ENCODE measurements around the gene ALAD.

ALAD gene

DNA sequence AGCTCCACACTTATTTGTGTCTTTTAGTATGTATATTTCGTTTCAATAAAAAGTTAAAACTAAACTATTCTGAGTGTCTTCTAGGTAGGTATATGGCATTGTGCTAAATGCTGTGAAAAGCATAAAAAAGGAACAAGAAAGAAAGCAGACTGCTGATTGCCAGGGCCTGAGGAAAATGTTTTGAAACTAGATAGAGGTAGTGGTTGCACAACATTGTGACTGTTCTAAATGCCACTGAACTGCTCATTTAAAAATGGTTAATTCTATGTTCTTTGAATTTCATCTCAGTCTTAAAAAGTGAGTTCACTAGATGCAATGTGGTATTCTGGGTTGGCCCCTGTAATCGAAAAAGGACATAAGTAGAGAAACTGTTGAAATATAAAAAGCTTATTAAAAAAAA lies 2.6 kb upstream of the ALAD start:
- no peak for FAIRE-seq
- DNase-seq (ENCODE audit: insufficient read length, low spot score): no peak

DNA sequence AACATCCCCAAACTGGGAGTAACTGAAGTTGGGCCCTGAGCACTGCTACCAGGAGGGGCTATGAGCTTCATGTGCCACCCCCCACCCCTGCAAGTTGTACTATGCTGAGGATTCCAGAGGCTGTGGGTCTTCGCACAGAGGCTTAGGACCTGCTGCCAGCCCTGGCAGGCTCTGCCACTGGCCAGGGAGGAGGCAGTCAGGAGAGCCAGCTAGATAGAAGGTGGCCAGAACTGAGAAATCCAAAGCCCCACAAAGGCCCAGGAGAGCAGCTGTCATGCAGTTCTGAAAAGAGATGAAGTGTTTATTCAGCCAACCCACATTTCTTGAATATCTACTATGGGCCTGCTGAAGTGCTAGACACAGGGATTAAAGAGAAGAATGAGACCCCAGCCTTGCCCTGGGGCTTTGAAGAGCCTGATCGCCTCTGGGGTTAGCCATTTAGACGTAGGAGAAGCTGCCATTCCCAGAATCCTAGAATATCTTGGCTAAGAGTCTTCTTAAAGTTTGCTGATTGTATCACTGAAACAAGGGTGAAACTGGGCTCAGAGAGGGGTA lies 1.4 kb downstream of the ALAD start:
- DNase-seq (ENCODE audit: insufficient read length, low spot score) (no peak), FAIRE-seq (no peak)
- TF ChIP-seq SPI1 (IDR thresholded peaks at IDR 0.05; ENCODE audit: low read depth, low read length): no peak
- no peak for TF ChIP-seq TAF1 (IDR thresholded peaks at IDR 0.05; ENCODE audit: low read depth, low read length)

More for the DNA sequence above, 2.6 kb upstream of the ALAD start:
- no peak for TF ChIP-seq POU2F2 (IDR thresholded peaks at IDR 0.05; ENCODE audit: low read depth, low read length)
- TF ChIP-seq PAX5 (IDR thresholded peaks at IDR 0.05; ENCODE audit: insufficient read depth, low read length, severe bottlenecking): no peak

DNA sequence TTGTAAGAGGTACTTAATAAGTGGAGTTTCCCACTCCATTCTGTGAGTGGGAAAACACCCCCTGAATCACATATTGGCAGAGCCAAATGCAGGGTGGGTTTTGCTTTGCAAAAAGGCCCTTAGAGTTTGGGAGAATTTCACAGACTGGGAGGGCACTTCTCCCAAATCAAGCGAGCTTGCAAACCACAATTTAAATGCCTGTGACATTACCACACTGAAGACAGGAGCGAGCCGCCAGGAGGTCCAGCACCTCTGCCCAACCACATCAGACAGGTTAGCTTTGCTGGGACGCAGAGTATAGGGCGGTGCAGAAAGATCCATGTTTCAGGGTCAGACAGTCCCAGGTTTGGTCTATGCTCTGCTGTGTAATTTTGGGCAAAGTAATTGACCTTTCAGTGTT lies 2.3 kb downstream of the ALAD start:
- DNase-seq (ENCODE audit: insufficient read length, low spot score) (no peak), FAIRE-seq (no peak)
- TF ChIP-seq PAX5 (IDR thresholded peaks at IDR 0.05; ENCODE audit: insufficient read depth, low read length, severe bottlenecking): no peak
- TF ChIP-seq POLR2AphosphoS5 (IDR thresholded peaks at IDR 0.05; ENCODE audit: low read depth, low read length): no peak
- no peak for TF ChIP-seq POLR2A (IDR thresholded peaks at IDR 0.05; ENCODE audit: low read depth, low read length)
- TF ChIP-seq POU2F2 (IDR thresholded peaks at IDR 0.05; ENCODE audit: low read depth, low read length): no peak

DNA sequence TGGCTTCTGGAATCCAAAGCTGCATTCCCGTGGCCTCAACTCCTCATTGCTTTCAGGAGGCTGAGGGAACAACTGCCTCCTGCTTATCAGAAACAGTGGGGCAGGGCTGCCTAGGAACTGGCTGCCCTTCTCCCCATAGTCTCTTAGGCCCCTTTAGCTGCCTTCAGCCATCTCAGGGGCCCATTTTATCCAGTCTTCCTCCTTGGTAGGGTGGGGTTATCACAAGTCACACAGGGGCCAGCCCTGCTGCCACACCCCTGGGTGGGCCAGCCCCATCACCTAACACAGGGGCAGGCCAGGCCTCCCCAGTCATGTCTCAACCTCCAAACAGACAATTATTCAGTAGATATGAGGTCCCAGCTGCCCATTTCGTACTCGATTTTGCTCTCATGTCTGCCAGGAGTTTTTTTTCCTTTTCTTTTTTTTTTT lies 3.9 kb downstream of the ALAD start:
- no peak for TF ChIP-seq POLR2AphosphoS5 (IDR thresholded peaks at IDR 0.05; ENCODE audit: low read depth, low read length)
- no peak for TF ChIP-seq SPI1 (IDR thresholded peaks at IDR 0.05; ENCODE audit: low read depth, low read length)
- no peak for TF ChIP-seq POLR2A (IDR thresholded peaks at IDR 0.05; ENCODE audit: low read depth, low read length)
- TF ChIP-seq TAF1 (IDR thresholded peaks at IDR 0.05; ENCODE audit: low read depth, low read length): no peak
- no peak for TF ChIP-seq PAX5 (IDR thresholded peaks at IDR 0.05; ENCODE audit: insufficient read depth, low read length, severe bottlenecking)
- no peak for TF ChIP-seq POU2F2 (IDR thresholded peaks at IDR 0.05; ENCODE audit: low read depth, low read length)
- DNase-seq (ENCODE audit: insufficient read length, low spot score): no peak
- FAIRE-seq: no peak

DNA sequence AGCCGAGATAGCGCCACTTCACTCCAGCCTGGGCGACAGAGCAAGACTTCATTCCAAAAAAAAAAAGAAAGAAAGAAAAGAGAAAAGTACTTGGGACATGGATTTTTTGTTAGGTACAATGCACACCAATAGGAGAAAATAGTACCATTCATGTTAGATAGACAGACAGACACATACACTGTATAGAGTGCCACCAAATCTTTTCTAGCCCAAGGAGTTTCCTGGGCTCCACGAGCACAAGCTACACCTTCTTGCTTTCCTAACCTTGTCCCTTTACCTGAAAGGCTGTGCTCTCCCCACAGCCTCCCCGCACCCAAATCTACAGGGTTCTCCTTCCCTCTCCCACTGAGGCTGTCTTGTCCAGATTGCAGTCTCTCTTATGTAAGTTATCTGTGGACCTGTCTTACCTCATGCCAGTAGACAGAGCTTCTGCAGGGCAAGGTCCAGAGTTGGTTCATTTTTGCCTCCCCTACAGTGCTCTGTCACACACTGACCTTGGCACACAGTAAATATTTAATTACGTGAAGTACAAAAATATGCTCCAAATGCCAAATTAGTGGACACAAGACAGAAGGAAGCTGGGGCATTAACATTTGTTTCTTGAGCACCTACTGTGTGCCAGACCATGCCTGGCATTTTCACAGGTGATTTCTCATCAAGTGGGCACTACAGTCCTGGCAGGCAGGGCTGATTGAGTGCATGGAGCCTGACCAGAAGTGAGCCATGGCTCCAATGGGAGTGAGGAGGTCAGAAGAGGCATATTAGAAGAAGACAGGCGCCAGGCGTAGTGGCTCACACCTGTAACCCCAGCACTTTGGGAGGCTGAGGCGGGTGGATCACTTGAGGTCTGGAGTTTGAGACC lies 5.9 kb downstream of the ALAD start:
- no peak for TF ChIP-seq SPI1 (IDR thresholded peaks at IDR 0.05; ENCODE audit: low read depth, low read length)
- TF ChIP-seq POLR2AphosphoS5 (IDR thresholded peaks at IDR 0.05; ENCODE audit: low read depth, low read length): no peak
- TF ChIP-seq PAX5 (IDR thresholded peaks at IDR 0.05; ENCODE audit: insufficient read depth, low read length, severe bottlenecking): no peak
- no peak for TF ChIP-seq POLR2A (IDR thresholded peaks at IDR 0.05; ENCODE audit: low read depth, low read length)
- no peak for TF ChIP-seq TAF1 (IDR thresholded peaks at IDR 0.05; ENCODE audit: low read depth, low read length)
- TF ChIP-seq POU2F2 (IDR thresholded peaks at IDR 0.05; ENCODE audit: low read depth, low read length): no peak
- DNase-seq (ENCODE audit: insufficient read length, low spot score) (no peak), FAIRE-seq (no peak)

DNA sequence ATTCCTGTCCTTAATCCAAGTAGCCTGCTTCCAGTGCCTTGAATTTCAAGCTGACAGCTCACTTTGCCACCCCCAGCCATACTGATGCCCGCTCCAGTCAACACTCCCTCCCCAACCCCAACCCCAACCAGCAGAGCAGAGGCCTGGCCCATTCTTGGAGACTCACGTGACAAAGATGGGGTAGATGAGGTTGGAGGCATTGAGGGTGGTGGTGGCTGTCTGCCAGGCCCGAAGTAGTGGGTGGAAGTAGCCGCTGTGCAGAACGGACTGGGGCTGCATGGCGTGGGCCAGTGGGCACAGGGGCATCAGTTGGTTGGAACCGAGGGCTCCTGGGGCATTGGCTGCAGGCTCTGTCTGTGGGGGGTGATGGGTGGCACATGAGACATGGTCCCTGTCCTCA lies 7.8 kb downstream of the ALAD start:
- TF ChIP-seq POLR2AphosphoS5 (IDR thresholded peaks at IDR 0.05; ENCODE audit: low read depth, low read length) (no peak), POLR2A (IDR thresholded peaks at IDR 0.05; ENCODE audit: low read depth, low read length) (no peak), SPI1 (IDR thresholded peaks at IDR 0.05; ENCODE audit: low read depth, low read length) (no peak), POU2F2 (IDR thresholded peaks at IDR 0.05; ENCODE audit: low read depth, low read length) (no peak), TAF1 (IDR thresholded peaks at IDR 0.05; ENCODE audit: low read depth, low read length) (no peak), PAX5 (IDR thresholded peaks at IDR 0.05; ENCODE audit: insufficient read depth, low read length, severe bottlenecking) (no peak)
- DNase-seq (ENCODE audit: insufficient read length, low spot score) (no peak), FAIRE-seq (no peak)

DNA sequence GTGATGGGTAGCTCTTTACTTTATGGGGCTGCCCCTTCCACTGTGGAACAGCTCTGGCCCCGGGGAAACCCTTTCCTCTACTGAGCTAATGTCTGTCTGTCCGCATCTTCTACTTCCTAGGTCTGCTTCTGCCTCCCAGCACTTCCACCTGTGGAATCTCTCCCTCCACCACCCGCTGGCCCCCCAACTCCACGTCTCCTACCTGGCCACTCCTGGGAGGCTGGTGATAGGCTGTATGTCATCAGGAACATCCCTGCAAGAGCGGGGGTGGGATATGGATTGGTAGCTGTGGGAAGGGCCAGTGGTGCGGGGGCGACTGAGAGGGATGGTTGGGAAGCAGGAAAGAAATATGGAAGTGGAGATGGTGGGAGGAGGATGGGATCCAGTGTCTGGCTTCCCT lies 9.2 kb downstream of the ALAD start:
- DNase-seq (ENCODE audit: insufficient read length, low spot score) (no peak), FAIRE-seq (no peak)
- TF ChIP-seq POLR2AphosphoS5 (IDR thresholded peaks at IDR 0.05; ENCODE audit: low read depth, low read length) (no peak), POLR2A (IDR thresholded peaks at IDR 0.05; ENCODE audit: low read depth, low read length) (no peak), SPI1 (IDR thresholded peaks at IDR 0.05; ENCODE audit: low read depth, low read length) (no peak), POU2F2 (IDR thresholded peaks at IDR 0.05; ENCODE audit: low read depth, low read length) (no peak), TAF1 (IDR thresholded peaks at IDR 0.05; ENCODE audit: low read depth, low read length) (no peak), PAX5 (IDR thresholded peaks at IDR 0.05; ENCODE audit: insufficient read depth, low read length, severe bottlenecking) (no peak)

DNA sequence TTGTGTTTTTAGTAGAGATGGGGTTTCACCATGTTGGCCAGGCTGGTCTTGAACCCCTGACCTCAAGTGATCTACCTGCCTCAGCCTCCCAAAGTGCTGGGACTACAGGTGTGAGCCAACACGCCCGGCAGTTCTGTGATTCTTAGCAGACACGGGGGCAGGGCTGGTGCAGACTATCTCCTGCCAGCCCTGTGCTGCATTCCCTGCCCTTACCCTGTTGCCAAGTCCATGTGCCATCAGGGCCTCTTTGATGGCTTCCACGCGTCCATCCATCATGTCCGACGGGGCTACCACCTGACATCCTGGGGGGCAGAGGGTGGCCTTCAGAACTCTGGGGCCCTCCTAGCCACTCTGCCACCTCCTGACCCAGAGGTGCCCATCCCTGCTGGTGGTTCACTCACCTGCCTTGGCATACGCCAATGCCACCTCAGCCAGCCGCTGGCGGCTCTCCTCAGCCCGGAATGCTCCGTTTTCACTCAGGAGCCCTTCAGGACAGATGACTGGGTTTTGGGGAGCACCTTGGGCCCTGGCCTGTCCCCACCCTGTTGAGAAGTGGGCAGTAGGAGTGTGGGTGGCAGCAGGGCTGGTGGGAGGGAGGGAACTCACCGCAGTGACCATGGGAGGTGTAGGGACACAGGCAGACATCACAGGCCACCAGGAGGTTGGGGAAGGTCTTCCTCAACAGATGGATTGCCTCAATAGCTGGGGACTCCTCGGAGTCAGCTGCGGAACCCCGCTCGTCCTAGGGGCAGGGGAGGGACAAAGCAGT lies 10.7 kb downstream of the ALAD start:
- DNase-seq (ENCODE audit: insufficient read length, low spot score) (no peak), FAIRE-seq (no peak)
- no peak for TF ChIP-seq POLR2A (IDR thresholded peaks at IDR 0.05; ENCODE audit: low read depth, low read length)
- TF ChIP-seq TAF1 (IDR thresholded peaks at IDR 0.05; ENCODE audit: low read depth, low read length): no peak
- no peak for TF ChIP-seq SPI1 (IDR thresholded peaks at IDR 0.05; ENCODE audit: low read depth, low read length)
- no peak for TF ChIP-seq POU2F2 (IDR thresholded peaks at IDR 0.05; ENCODE audit: low read depth, low read length)
- no peak for TF ChIP-seq PAX5 (IDR thresholded peaks at IDR 0.05; ENCODE audit: insufficient read depth, low read length, severe bottlenecking)
- no peak for TF ChIP-seq POLR2AphosphoS5 (IDR thresholded peaks at IDR 0.05; ENCODE audit: low read depth, low read length)

DNA sequence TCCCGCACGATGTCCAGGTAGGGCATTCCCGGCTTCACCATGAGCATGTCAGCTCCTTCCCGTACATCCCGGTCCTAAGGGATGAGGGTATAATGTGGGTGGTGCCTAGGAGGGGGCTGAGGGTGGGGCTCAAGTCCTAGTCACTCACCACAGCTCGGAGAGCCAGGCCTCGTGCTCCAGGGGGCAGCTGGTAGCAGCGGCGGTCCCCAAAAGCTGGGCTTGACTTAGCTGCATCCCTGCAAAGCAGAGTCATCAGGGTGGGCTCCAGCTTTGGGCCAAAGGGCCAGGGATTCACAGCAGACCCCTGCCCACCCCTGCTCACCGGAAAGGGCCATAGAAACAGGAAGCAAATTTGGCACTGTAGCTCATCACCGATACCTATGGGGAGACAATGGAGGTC lies 11.6 kb downstream of the ALAD start:
- DNase-seq (ENCODE audit: insufficient read length, low spot score): no peak
- no peak for FAIRE-seq
- TF ChIP-seq PAX5 (IDR thresholded peaks at IDR 0.05; ENCODE audit: insufficient read depth, low read length, severe bottlenecking) (no peak), TAF1 (IDR thresholded peaks at IDR 0.05; ENCODE audit: low read depth, low read length) (no peak), POLR2A (IDR thresholded peaks at IDR 0.05; ENCODE audit: low read depth, low read length) (no peak), POU2F2 (IDR thresholded peaks at IDR 0.05; ENCODE audit: low read depth, low read length) (no peak), SPI1 (IDR thresholded peaks at IDR 0.05; ENCODE audit: low read depth, low read length) (no peak), POLR2AphosphoS5 (IDR thresholded peaks at IDR 0.05; ENCODE audit: low read depth, low read length) (no peak)
